ENCODE measurements around the gene PEX26. TPM values are rescaled to one million over a fixed set of nuclear protein-coding genes. Genes with fewer than 3 reads are reported as not detected.

The PEX26 gene
- total RNA-seq, 1 experiment from 2014 or later = 21.9 TPM

GRCh38 chr22:18045794-18046193 is 32.0 kb upstream of the PEX26 start:
- intact Hi-C loops (cut with micrococcal nuclease; ENCODE audit: unreplicated experiment) = no loop called here
- BruUV-seq (replicated peaks) = no TSS peak
- no peak for ATAC-seq
- no peak overlapping the region for H3K4me3 ChIP-seq (ENCODE audit: low read depth in 2 of 2, low read length in 2 of 2)
- no peak for DNase-seq (ENCODE audit: low read depth, low spot score)
- no peaks in the 10 kb centered on the region for H3K36me3 ChIP-seq (ENCODE audit: control insufficient read depth, insufficient read depth, low read length)
- TF ChIP-seq POLR2AphosphoS5 (IDR thresholded peaks at IDR 0.05; ENCODE audit: low read depth, low read length) (no peak), REST (IDR thresholded peaks at IDR 0.05; ENCODE audit: insufficient read depth in 1 of 2, low read depth in 2 of 2, low read length in 1 of 2) (no peak), CTCF (IDR thresholded peaks at IDR 0.05) (no peak), SIN3A (IDR thresholded peaks at IDR 0.05; ENCODE audit: borderline replicate concordance, insufficient read depth, low read depth, low read length) (no peak), TCF7L2 (IDR thresholded peaks at IDR 0.05; ENCODE audit: low read depth, low read length) (no peak)
- ChIA-PET POLR2A (no interaction called here), CTCF (no interaction called here)
- H3K4me1 ChIP-seq (ENCODE audit: control insufficient read depth, insufficient read depth, low read length) = no peaks in the 10 kb centered on the region
- H3K9me3 ChIP-seq (ENCODE audit: control insufficient read depth, insufficient read depth, low read depth, low read length) = no peaks in the 10 kb centered on the region
- H3K27me3 ChIP-seq (ENCODE audit: control insufficient read depth, insufficient read depth, low read length) = no peaks in the 10 kb centered on the region
- in situ Hi-C loops (cut with HindIII; ENCODE audit: low pct_unique_long_range_greater_than_20kb, low sequenced_read_pairs) = no loop called here
- no peak overlapping the region for H3K27ac ChIP-seq (ENCODE audit: low read length)

- CTCF ChIA-PET = no interaction called here
- POLR2A ChIA-PET = no interaction called here
- H3K36me3 ChIP-seq (ENCODE audit: control insufficient read depth, insufficient read depth, low read length) = no peaks in the 10 kb centered on the region
- H3K9me3 ChIP-seq (ENCODE audit: control insufficient read depth, insufficient read depth, low read depth, low read length) = no peaks in the 10 kb centered on the region
- H3K4me3 ChIP-seq (ENCODE audit: low read depth in 2 of 2, low read length in 2 of 2) = no peak overlapping the region
- no peak overlapping the region for H3K27ac ChIP-seq (ENCODE audit: low read length)
- in situ Hi-C loops (cut with HindIII; ENCODE audit: low pct_unique_long_range_greater_than_20kb, low sequenced_read_pairs) = no loop called here
- intact Hi-C loops (cut with micrococcal nuclease; ENCODE audit: unreplicated experiment) = no loop called here
- no TSS peak for BruUV-seq (replicated peaks)
- H3K27me3 ChIP-seq (ENCODE audit: control insufficient read depth, insufficient read depth, low read length) = no peaks in the 10 kb centered on the region
- TF ChIP-seq POLR2AphosphoS5 (IDR thresholded peaks at IDR 0.05; ENCODE audit: low read depth, low read length) (no peak), SIN3A (IDR thresholded peaks at IDR 0.05; ENCODE audit: borderline replicate concordance, insufficient read depth, low read depth, low read length) (no peak), CTCF (IDR thresholded peaks at IDR 0.05) (no peak), TCF7L2 (IDR thresholded peaks at IDR 0.05; ENCODE audit: low read depth, low read length) (no peak), REST (IDR thresholded peaks at IDR 0.05; ENCODE audit: insufficient read depth in 1 of 2, low read depth in 2 of 2, low read length in 1 of 2) (no peak)
- no peaks in the 10 kb centered on the region for H3K4me1 ChIP-seq (ENCODE audit: control insufficient read depth, insufficient read depth, low read length)
- DNase-seq (ENCODE audit: low read depth, low spot score) (no peak), ATAC-seq (no peak)
Observed at GRCh38 chr22:18048041-18048440, 29.7 kb upstream of the PEX26 start.
